Esophagus squamous epithelium (tissue), 4 donors: ENCODE measurements around the gene EXOSC3.
"Not testable (repeated sequence)": the region's sequence is repeated elsewhere in the genome, so short reads cannot be mapped to it uniquely, and the experiment has no call there.

Experiments used
- POLR2A ChIP-seq, 4 donors: fragments of 450-650 bp; IDR thresholded peaks; one replicate each; pipeline ENCODE4 v1.6.1; 2017; ENCODE audit warnings: antibody characterized with exemption in 4 of 4, mild to moderate bottlenecking in 4 of 4, moderate library complexity in 3 of 4
- TF ChIP-seq, protein P1 (sequence below), 6 experiments: fragments of 450-650 bp in 4 of 6; fragments of 200-600 bp in 2 of 6; sonication (generic) in 2 of 6; IDR thresholded peaks; one replicate each; pipeline ENCODE4 v1.5.1; 2016 to 2019; ENCODE audit warnings: antibody characterized with exemption in 6 of 6, mild to moderate bottlenecking in 4 of 6, moderate library complexity in 4 of 6

DNA sequence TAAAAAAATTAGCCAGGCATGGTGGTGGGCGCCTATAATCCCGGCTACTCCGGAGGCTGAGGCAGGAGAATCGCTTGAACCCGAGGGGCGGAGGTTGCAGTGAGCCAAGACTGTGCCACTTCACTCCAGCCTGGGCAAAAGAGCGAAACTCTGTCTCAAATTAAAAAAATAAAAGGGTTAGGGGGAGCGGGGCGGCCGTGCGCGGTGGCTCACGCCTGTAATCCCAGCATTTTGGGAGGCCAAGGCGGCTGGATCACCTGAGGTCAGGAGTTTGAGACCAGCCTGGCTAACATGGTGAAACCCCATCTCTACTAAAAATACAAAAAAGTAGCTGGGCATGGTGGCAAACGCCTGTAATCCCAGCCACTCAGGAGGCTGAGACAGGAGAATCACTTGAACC is 24.8 kb upstream of the EXOSC3 start:
- TF ChIP-seq, protein P1, sequence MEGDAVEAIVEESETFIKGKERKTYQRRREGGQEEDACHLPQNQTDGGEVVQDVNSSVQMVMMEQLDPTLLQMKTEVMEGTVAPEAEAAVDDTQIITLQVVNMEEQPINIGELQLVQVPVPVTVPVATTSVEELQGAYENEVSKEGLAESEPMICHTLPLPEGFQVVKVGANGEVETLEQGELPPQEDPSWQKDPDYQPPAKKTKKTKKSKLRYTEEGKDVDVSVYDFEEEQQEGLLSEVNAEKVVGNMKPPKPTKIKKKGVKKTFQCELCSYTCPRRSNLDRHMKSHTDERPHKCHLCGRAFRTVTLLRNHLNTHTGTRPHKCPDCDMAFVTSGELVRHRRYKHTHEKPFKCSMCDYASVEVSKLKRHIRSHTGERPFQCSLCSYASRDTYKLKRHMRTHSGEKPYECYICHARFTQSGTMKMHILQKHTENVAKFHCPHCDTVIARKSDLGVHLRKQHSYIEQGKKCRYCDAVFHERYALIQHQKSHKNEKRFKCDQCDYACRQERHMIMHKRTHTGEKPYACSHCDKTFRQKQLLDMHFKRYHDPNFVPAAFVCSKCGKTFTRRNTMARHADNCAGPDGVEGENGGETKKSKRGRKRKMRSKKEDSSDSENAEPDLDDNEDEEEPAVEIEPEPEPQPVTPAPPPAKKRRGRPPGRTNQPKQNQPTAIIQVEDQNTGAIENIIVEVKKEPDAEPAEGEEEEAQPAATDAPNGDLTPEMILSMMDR (IDR thresholded peaks at IDR 0.05) = not testable (repeated sequence)
- not testable (repeated sequence) for TF ChIP-seq POLR2A (IDR thresholded peaks at IDR 0.05)
